Sigmoid colon (tissue), 7 donors: Measurements from ENCODE around the gene NEMF. TPM values are rescaled to one million over a fixed set of nuclear protein-coding genes. Genes with fewer than 3 reads are reported as not detected.
"Not testable (repeated sequence)": the region's sequence is repeated elsewhere in the genome, so short reads cannot be mapped to it uniquely, and the experiment has no call there.

Experiments used
- DNase-seq: peaks from one replicate; pipeline ENCODE4 v3.0.0-alpha.2; 2019
- H3K27ac ChIP-seq, 4 donors: fragments of 200-600 bp; sonication (generic); one replicate each; pipeline ENCODE4 v1.5.1; 2016 to 2019; ENCODE audit warnings: mild to moderate bottlenecking in 1 of 4
- H3K27me3 ChIP-seq, 3 donors: fragments of 200-600 bp; sonication (generic); one replicate each; pipeline ENCODE4 v1.5.1; 2019; ENCODE audit warnings: mild to moderate bottlenecking in 1 of 3
- H3K36me3 ChIP-seq, 4 donors: fragments of 200-600 bp; sonication (generic); one replicate each; pipeline ENCODE4 v1.5.1; 2016 to 2019
- H3K4me1 ChIP-seq, 4 donors: fragments of 200-600 bp; sonication (generic); one replicate each; pipeline ENCODE4 v1.5.1; 2017 to 2019
- H3K4me3 ChIP-seq, 4 donors: fragments of 200-600 bp; sonication (generic); one replicate each; pipeline ENCODE4 v1.5.1; 2017 to 2019; ENCODE audit warnings: mild to moderate bottlenecking in 2 of 4, moderate library complexity in 1 of 4
- H3K9me3 ChIP-seq, 4 donors: fragments of 200-600 bp in 3 of 4; sonication (generic) in 3 of 4; one replicate each; pipeline versions ENCODE4 v1.5.1 to v1.6.1; 2013 to 2019
- CTCF ChIP-seq, 4 experiments: fragments of 450-650 bp in 3 of 4; fragments of 200-600 bp in 1 of 4; IDR thresholded peaks; one replicate each; pipeline ENCODE4 v1.5.1; 2016 to 2019; ENCODE audit warnings: antibody characterized with exemption in 4 of 4, mild to moderate bottlenecking in 3 of 4, moderate library complexity in 2 of 4
- EP300 ChIP-seq, 4 donors: sonication (generic); formaldehyde crosslinking; IDR thresholded peaks; one replicate each; pipeline ENCODE4 v1.6.1; 2017; ENCODE audit warnings: antibody characterized with exemption in 4 of 4
- POLR2A ChIP-seq, 2 donors: fragments of 450-650 bp; IDR thresholded peaks; one replicate each; pipeline ENCODE4 v1.6.1; 2016; ENCODE audit warnings: antibody characterized with exemption in 2 of 2, mild to moderate bottlenecking in 2 of 2, moderate library complexity in 2 of 2
- POLR2AphosphoS5 ChIP-seq, 4 donors: sonication (generic); formaldehyde crosslinking; IDR thresholded peaks; one replicate each; pipeline ENCODE4 v1.6.1; 2017; ENCODE audit warnings: antibody characterized with exemption in 4 of 4
- WGBS, 2 donors: extraction: QIAGEN DNeasy Blood & Tissue Kit; methylation state at CpG; one replicate each; pipeline ENCODE4 v1.1.7; 2013; 5-methylcytosine and 5-hydroxymethylcytosine counted together
- intact Hi-C: fragments of 100-400 bp; cut with DNase I; formaldehyde crosslinking; loops from one replicate; pipeline ENCODE4 v1.15.1; 2023
- polyA plus RNA-seq, 3 donors: library from polyadenylated mRNA; stranded (reverse); fragments of 200-250 nt; gene quantifications; one replicate each; pipeline ENCODE4 v1.2.3, GENCODE V29; 2013
- total RNA-seq, 4 donors: library from RNA; depleted of rRNA; stranded (reverse); fragments of >200 nt; gene quantifications; one replicate each; pipeline ENCODE4 v1.1.0, GENCODE V29; 2016
- donor health status: healthy with polysubstance abuse.
- donor health status: Bipolar disorder and iron deficiency.
- donor health status: healthy.

The NEMF gene
- total and polyA plus RNA-seq, 7 donors = 18.0 to 121 (median 73.7) TPM

GRCh38 chr14:49792618-49793017 lies 60.0 kb downstream of the NEMF start:
- 0% methylated on average over 1 of the region's 1 CpG for WGBS, 2 donors
- H3K4me3 ChIP-seq = no peak overlapping the region
- TF ChIP-seq POLR2A (IDR thresholded peaks at IDR 0.05) (no peak), CTCF (IDR thresholded peaks at IDR 0.05) (no peak), POLR2AphosphoS5 (IDR thresholded peaks at IDR 0.05) (no peak), EP300 (IDR thresholded peaks at IDR 0.05) (no peak)
- H3K27ac ChIP-seq = no peak overlapping the region
- intact Hi-C loops = no loop called here
- no peaks in the 10 kb centered on the region for H3K27me3 ChIP-seq
- DNase-seq = no peak
- H3K9me3 ChIP-seq = no peaks in the 10 kb centered on the region
- H3K4me1 ChIP-seq = no peaks in the 10 kb centered on the region
- H3K36me3 ChIP-seq = peaks cover 9 to 95% (median 50%) of the 10 kb centered on the region in 4 donors

- TF ChIP-seq EP300 (IDR thresholded peaks at IDR 0.05) (no peak), CTCF (IDR thresholded peaks at IDR 0.05) (no peak), POLR2AphosphoS5 (IDR thresholded peaks at IDR 0.05) (no peak), POLR2A (IDR thresholded peaks at IDR 0.05) (no peak)
Observed at GRCh38 chr14:49786315-49786714, 66.3 kb downstream of the NEMF start.

GRCh38 chr14:49783394-49784014 lies 69.1 kb downstream of the NEMF start:
- WGBS, 2 donors = 81 to 89% methylated on average over 3 of the region's 3 CpGs
- no peaks in the 10 kb centered on the region for H3K4me1 ChIP-seq
- DNase-seq = no peak
- TF ChIP-seq POLR2AphosphoS5 (IDR thresholded peaks at IDR 0.05) = no peak
- TF ChIP-seq CTCF (IDR thresholded peaks at IDR 0.05) = no peak
- no peak for TF ChIP-seq POLR2A (IDR thresholded peaks at IDR 0.05)
- no peak for TF ChIP-seq EP300 (IDR thresholded peaks at IDR 0.05)
- intact Hi-C loops = loop anchor here (10.0 kb wide), 1 partner anchor 51 kb away; no protein-coding TSS in a partner anchor
- H3K27me3 ChIP-seq = no peaks in the 10 kb centered on the region
- no peak overlapping the region for H3K4me3 ChIP-seq
- no peaks in the 10 kb centered on the region for H3K9me3 ChIP-seq
- H3K36me3 ChIP-seq = peaks cover 40 to 99% (median 76%) of the 10 kb centered on the region in 4 donors
- no peak overlapping the region for H3K27ac ChIP-seq

More at GRCh38 chr14:49786315-49786714, 66.3 kb downstream of the NEMF start:
- DNase-seq = no peak
- Histone ChIP-seq H3K9me3 (no peaks in the 10 kb centered on the region), H3K36me3 (peaks cover 23 to 99% (median 64%) of the 10 kb centered on the region in 4 donors), H3K27ac (no peak overlapping the region), H3K4me3 (no peak overlapping the region), H3K4me1 (no peaks in the 10 kb centered on the region), H3K27me3 (no peaks in the 10 kb centered on the region)
- intact Hi-C loops = loop anchor here (10.0 kb wide), 1 partner anchor 48 kb away; no protein-coding TSS in a partner anchor
- WGBS, 2 donors = 95 to 99% methylated on average over 2 of the region's 2 CpGs

- H3K4me1 ChIP-seq, H3K9me3 ChIP-seq, H3K27me3 ChIP-seq, H3K27ac ChIP-seq, DNase-seq, H3K4me3 ChIP-seq: not testable (repeated sequence)
- intact Hi-C loops = loop anchor here (10.0 kb wide), 1 partner anchor 54 kb away; no protein-coding TSS in a partner anchor
- H3K36me3 ChIP-seq = peaks cover 43 to 99% (median 70%) of the 10 kb centered on the region in 4 donors
- WGBS, 2 donors = 75 to 91% methylated on average over 7 of the region's 7 CpGs
Observed at GRCh38 chr14:49781040-49781439, 71.5 kb downstream of the NEMF start.

- Histone ChIP-seq H3K36me3 (peaks cover 49 to 100% (median 66%) of the 10 kb centered on the region in 4 donors), H3K4me1 (no peaks in the 10 kb centered on the region), H3K27me3 (no peaks in the 10 kb centered on the region), H3K4me3 (no peak overlapping the region), H3K27ac (no peak overlapping the region), H3K9me3 (no peaks in the 10 kb centered on the region)
- no peak for DNase-seq
- 94% methylated on average over 2 of the region's 2 CpGs for WGBS, 2 donors
- TF ChIP-seq POLR2AphosphoS5 (IDR thresholded peaks at IDR 0.05) = no peak
- no peak for TF ChIP-seq EP300 (IDR thresholded peaks at IDR 0.05)
- no peak for TF ChIP-seq POLR2A (IDR thresholded peaks at IDR 0.05)
- no peak for TF ChIP-seq CTCF (IDR thresholded peaks at IDR 0.05)
- intact Hi-C loops = loop anchor here (10.0 kb wide), 1 partner anchor 336 kb away; the partner anchor contains the start of gene VCPKMT
Observed at GRCh38 chr14:49778421-49778820, 74.2 kb downstream of the NEMF start.
